ENCODE measurements around the gene FGF18.
A peak's percentile ranks its signal among the peaks of the same experiment; 100 is the strongest.

Gene FGF18

GRCh38 chr5:171478946-171479775 lies 59.7 kb downstream of the FGF18 start:
- DNase-seq (ENCODE audit: low read depth, low spot score), result no peak
- in situ Hi-C loops (cut with HindIII; ENCODE audit: low sequenced_read_pairs), result no loop called here
- no peak for TF ChIP-seq CTCF (IDR thresholded peaks at IDR 0.05; ENCODE audit: low read depth, low read length)
- H3K4me3 ChIP-seq (ENCODE audit: low read depth, low read length), result no peak overlapping the region

- no peak for TF ChIP-seq CTCF (IDR thresholded peaks at IDR 0.05; ENCODE audit: low read depth, low read length)
- in situ Hi-C loops (cut with HindIII; ENCODE audit: low sequenced_read_pairs), result no loop called here
- no peak overlapping the region for H3K4me3 ChIP-seq (ENCODE audit: low read depth, low read length)
- DNase-seq (ENCODE audit: low read depth, low spot score), result no peak
Observed at GRCh38 chr5:171479776-171480125, 60.3 kb downstream of the FGF18 start.

- no peak for DNase-seq (ENCODE audit: low read depth, low spot score)
- in situ Hi-C loops (cut with HindIII; ENCODE audit: low sequenced_read_pairs), result no loop called here
- H3K4me3 ChIP-seq (ENCODE audit: low read depth, low read length), result no peak overlapping the region
- TF ChIP-seq CTCF (IDR thresholded peaks at IDR 0.05; ENCODE audit: low read depth, low read length), result no peak
Observed at GRCh38 chr5:171480239-171480638, 60.8 kb downstream of the FGF18 start.

GRCh38 chr5:171481571-171482433 lies 62.4 kb downstream of the FGF18 start:
- H3K4me3 ChIP-seq (ENCODE audit: low read depth, low read length), result no peak overlapping the region
- in situ Hi-C loops (cut with HindIII; ENCODE audit: low sequenced_read_pairs), result no loop called here
- TF ChIP-seq CTCF (IDR thresholded peaks at IDR 0.05; ENCODE audit: low read depth, low read length), result no peak
- DNase-seq (ENCODE audit: low read depth, low spot score), result no peak

- in situ Hi-C loops (cut with HindIII; ENCODE audit: low sequenced_read_pairs), result no loop called here
- H3K4me3 ChIP-seq (ENCODE audit: low read depth, low read length), result no peak overlapping the region
- no peak for DNase-seq (ENCODE audit: low read depth, low spot score)
- no peak for TF ChIP-seq CTCF (IDR thresholded peaks at IDR 0.05; ENCODE audit: low read depth, low read length)
Observed at GRCh38 chr5:171482434-171482730, 62.9 kb downstream of the FGF18 start.

- TF ChIP-seq CTCF (IDR thresholded peaks at IDR 0.05; ENCODE audit: low read depth, low read length), result no peak
- DNase-seq (ENCODE audit: low read depth, low spot score), result peak; percentile 68
- in situ Hi-C loops (cut with HindIII; ENCODE audit: low sequenced_read_pairs), result no loop called here
- H3K4me3 ChIP-seq (ENCODE audit: low read depth, low read length), result no peak overlapping the region
Observed at GRCh38 chr5:171483551-171484135, 64.2 kb downstream of the FGF18 start.
